Right lobe of liver (tissue), 4 donors: Measurements from ENCODE around the gene ANKAR.
"Not testable (repeated sequence)": the region's sequence is repeated elsewhere in the genome, so short reads cannot be mapped to it uniquely, and the experiment has no call there.

Experiments used
- POLR2A ChIP-seq: fragments of 450-650 bp; IDR thresholded peaks from one replicate; pipeline ENCODE4 v1.6.1; 2017; ENCODE audit warnings: antibody characterized with exemption, mild to moderate bottlenecking
- TF ChIP-seq, protein P1 (sequence below), 4 donors: fragments of 200-600 bp in 3 of 4; fragments of 450-650 bp in 1 of 4; IDR thresholded peaks; one replicate each; pipeline versions ENCODE4 v1.5.1 to v1.8.0; 2016 to 2022; ENCODE audit warnings: antibody characterized with exemption in 4 of 4, mild to moderate bottlenecking in 2 of 4
- donor health status: DM: no; HTN: no; CAD: no.
- donor health status: DM: no; HTN: no; CAD: no.
- donor health status: DM: no; HTN: yes; CAD: no.

DNA sequence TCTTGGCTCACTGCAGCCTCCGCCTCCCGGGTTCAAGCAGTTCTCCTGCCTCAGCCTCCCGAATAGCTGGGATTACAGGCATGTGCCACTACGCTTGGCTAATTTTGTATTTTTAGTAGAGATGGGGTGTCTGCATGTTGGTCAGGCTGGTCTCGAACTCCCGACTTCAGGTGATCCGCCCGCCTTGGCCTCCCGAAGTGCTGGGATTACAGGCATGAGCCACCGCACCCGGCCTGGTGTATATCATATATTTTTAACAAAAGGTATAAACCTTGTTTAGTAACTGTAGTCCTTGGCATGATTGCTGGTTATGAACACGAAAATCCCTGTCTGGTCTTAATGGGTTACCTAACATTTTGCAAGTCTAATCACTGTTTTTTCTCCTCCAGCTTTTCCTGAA, 11.2 kb upstream of the ANKAR start:
- TF ChIP-seq, protein P1, sequence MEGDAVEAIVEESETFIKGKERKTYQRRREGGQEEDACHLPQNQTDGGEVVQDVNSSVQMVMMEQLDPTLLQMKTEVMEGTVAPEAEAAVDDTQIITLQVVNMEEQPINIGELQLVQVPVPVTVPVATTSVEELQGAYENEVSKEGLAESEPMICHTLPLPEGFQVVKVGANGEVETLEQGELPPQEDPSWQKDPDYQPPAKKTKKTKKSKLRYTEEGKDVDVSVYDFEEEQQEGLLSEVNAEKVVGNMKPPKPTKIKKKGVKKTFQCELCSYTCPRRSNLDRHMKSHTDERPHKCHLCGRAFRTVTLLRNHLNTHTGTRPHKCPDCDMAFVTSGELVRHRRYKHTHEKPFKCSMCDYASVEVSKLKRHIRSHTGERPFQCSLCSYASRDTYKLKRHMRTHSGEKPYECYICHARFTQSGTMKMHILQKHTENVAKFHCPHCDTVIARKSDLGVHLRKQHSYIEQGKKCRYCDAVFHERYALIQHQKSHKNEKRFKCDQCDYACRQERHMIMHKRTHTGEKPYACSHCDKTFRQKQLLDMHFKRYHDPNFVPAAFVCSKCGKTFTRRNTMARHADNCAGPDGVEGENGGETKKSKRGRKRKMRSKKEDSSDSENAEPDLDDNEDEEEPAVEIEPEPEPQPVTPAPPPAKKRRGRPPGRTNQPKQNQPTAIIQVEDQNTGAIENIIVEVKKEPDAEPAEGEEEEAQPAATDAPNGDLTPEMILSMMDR (IDR thresholded peaks at IDR 0.05) = not testable (repeated sequence)
- not testable (repeated sequence) for TF ChIP-seq POLR2A
